Choroid plexus epithelial cell (primary cell): ENCODE data around the gene SRP54.
"Not testable (repeated sequence)": the region's sequence is repeated elsewhere in the genome, so short reads cannot be mapped to it uniquely, and the experiment has no call there.

Experiments used
- DNase-seq: peaks from one replicate; pipeline ENCODE4 v3.0.0-alpha.2; 2010; ENCODE audit warnings: low read depth
- H3K4me3 ChIP-seq: 2 replicates; pipeline ENCODE4 v1.5.1; 2011; ENCODE audit warnings: low read depth, mild to moderate bottlenecking, control low read depth, low read length, moderate library complexity
- TF ChIP-seq, protein P1 (sequence below): conservative IDR thresholded peaks from 2 replicates; pipeline ENCODE4 v1.5.1; 2011; ENCODE audit warnings: low read depth, mild to moderate bottlenecking, control low read depth, inconsistent platforms, low read length, moderate library complexity

Gene SRP54

DNA sequence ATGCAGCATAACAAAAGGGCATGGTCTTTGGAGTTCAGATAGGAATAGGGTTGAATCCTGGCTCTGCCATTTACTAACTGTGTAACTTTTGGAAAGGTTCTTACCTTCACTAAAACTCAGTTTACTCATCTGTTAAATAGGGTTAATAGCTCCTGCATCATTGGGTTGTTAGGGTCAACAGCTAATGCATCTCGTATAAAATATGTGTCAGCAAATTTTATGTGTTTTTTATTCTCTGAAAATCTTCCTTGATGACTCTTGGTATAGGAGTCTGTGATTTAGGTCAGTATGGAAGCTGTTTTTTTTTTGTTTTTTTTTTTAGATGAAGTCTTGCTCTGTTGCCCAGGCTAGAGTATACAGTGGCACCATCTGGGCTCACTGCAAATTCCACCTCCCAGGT is 36.1 kb upstream of the SRP54 start:
- TF ChIP-seq, protein P1, sequence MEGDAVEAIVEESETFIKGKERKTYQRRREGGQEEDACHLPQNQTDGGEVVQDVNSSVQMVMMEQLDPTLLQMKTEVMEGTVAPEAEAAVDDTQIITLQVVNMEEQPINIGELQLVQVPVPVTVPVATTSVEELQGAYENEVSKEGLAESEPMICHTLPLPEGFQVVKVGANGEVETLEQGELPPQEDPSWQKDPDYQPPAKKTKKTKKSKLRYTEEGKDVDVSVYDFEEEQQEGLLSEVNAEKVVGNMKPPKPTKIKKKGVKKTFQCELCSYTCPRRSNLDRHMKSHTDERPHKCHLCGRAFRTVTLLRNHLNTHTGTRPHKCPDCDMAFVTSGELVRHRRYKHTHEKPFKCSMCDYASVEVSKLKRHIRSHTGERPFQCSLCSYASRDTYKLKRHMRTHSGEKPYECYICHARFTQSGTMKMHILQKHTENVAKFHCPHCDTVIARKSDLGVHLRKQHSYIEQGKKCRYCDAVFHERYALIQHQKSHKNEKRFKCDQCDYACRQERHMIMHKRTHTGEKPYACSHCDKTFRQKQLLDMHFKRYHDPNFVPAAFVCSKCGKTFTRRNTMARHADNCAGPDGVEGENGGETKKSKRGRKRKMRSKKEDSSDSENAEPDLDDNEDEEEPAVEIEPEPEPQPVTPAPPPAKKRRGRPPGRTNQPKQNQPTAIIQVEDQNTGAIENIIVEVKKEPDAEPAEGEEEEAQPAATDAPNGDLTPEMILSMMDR, result no peak
- H3K4me3 ChIP-seq, result no peak overlapping the region
- DNase-seq, result no peak

DNA sequence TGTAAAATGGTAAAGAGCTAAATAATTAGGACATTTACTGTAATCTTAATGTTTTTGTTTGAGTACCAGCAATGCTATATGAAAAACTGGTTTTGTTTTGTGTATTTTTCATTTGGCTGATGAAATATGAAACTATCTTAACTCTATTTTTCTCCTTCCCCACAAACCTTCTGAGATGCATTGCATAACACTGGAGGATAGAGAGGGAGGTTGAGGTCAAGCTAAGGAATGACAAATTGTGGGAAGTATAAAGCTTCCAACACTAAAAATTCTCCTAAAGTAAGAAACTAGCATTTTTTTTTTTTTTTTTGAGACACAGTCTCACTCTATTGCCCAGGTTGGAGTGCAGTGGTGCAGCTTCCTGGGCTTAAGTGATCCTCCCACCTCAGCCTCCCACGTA is 31.5 kb upstream of the SRP54 start:
- no peak overlapping the region for H3K4me3 ChIP-seq
- TF ChIP-seq, protein P1, result no peak
- DNase-seq, result peak; percentile 84

GRCh38 chr14:34956931-34957330 is 25.9 kb upstream of the SRP54 start:
- TF ChIP-seq, protein P1, result no peak
- no peak for DNase-seq

DNA sequence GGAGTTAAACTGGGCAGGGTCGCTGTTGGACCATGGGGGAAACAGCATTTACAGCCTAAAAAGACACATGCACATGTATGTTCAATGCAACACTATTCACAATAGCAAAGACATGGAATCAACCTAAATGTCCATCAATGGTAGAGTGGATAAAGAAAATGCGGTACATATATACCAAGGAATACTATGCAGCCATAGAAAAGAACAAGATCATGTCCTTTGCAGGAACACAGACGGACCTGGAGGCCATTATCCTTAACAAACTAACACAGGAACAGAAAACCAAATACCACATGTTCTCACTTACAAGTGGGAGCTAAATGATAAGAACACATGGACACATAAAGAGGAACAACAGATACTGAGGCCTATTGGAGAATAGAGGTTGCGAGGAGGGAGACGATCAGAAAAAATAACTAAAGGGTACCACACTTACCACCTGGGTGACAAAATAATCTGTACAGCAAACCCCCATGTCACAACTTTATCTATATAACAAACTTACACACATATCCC is 25.0 kb upstream of the SRP54 start:
- TF ChIP-seq, protein P1, result no peak

More at GRCh38 chr14:34956931-34957330, 25.9 kb upstream of the SRP54 start:
- H3K4me3 ChIP-seq, result no peak overlapping the region

GRCh38 chr14:34962106-34962505 is 20.7 kb upstream of the SRP54 start:
- H3K4me3 ChIP-seq, DNase-seq: not testable (repeated sequence)

More for the DNA sequence above, 25.0 kb upstream of the SRP54 start:
- no peak for DNase-seq
- H3K4me3 ChIP-seq, result no peak overlapping the region

DNA sequence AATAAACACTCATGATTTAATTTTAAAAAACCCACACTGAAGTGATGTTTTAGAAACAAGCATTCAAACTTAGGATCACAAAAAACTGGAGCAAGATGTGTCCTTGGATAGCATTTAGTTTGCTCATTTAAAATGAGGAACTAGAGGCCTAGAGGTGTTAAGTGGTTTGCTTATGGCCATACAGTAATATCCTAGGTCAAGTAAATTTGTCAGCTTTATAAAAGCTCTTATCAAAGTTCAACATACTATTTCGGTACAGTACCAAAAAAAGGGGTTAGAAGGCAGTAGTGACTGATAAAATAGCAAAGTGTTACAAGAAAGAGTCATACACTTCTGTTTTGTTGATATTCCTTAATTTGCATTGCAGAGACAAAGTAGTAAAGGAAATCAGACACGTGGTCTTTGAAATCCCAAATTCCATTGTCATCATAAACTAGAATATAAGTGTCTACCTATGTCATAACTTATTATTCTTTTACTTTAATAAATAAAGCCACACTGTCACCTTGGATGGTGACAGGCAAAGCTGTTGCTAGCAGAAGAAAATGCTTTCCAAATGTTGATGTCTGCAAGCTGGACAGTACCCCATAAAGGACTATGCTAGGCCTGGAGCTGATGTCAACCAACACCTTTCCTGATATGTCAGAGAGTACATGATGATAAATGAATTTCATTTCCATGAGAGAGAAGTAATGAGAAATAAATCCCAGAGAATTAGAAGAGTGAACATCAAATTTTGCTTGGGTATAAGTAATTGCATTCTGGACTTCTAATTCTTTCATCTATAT is 17.6 kb upstream of the SRP54 start:
- TF ChIP-seq, protein P1, result no peak
- no peak for DNase-seq
- no peak overlapping the region for H3K4me3 ChIP-seq

GRCh38 chr14:34965912-34966311 is 16.9 kb upstream of the SRP54 start:
- no peak overlapping the region for H3K4me3 ChIP-seq
- TF ChIP-seq, protein P1, result no peak
- no peak for DNase-seq
